GM19239 (cell line): ENCODE measurements around the gene OGFR.

Experiments used
- DNase-seq: peaks from one replicate; pipeline ENCODE4 v3.0.0; 2011; ENCODE audit warnings: low spot score; ENCODE audit not compliant: insufficient read length
- FAIRE-seq: peaks from 2 replicates; lab custom pipeline; 2011; peaks lifted over from hg19 to GRCh38; lab: Jason Lieb, UNC

OGFR gene

DNA sequence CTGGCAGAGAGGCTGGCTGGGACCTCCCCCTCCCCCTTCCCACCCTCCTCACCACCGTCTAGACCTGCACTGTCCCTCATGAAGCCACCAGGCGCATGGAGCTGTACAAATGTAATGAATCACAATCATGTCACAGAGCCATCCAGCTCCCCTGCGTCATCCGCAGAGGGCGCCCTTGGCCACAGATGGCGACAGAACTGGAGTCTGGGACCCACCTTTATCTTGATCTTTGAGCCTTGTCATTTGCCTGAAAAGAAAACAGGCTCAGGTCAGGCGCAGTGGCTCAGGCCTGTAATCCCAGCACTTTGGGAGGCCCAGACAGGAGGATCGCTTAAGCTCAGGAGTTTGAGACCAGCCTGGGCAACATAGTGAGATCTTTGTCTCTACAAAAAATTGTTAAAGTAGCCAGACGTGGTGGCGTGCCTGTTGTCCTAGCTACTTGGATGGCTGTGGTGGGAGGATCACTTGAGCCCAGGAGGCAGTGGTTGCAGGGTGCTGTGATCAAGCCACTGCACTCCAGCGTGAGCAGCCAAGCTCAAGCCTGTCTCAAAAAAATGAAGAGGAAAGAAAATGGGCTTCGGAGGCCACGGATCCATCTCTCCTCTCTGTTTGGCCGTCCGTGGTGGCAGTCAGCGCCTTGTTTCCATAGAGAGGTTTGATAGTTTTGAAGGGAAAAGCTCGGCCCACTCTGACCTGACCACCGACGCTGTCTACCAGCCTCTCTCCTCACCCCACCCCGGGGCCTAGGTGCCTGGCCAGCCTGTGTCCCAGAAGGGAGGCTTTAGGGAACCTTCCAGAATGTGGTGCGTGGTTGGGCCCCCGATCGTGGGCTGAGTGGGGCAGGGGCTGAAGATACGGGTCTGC, 18.4 kb downstream of the OGFR start:
- FAIRE-seq, result peak; percentile 57
- peak; percentile 90 for DNase-seq

DNA sequence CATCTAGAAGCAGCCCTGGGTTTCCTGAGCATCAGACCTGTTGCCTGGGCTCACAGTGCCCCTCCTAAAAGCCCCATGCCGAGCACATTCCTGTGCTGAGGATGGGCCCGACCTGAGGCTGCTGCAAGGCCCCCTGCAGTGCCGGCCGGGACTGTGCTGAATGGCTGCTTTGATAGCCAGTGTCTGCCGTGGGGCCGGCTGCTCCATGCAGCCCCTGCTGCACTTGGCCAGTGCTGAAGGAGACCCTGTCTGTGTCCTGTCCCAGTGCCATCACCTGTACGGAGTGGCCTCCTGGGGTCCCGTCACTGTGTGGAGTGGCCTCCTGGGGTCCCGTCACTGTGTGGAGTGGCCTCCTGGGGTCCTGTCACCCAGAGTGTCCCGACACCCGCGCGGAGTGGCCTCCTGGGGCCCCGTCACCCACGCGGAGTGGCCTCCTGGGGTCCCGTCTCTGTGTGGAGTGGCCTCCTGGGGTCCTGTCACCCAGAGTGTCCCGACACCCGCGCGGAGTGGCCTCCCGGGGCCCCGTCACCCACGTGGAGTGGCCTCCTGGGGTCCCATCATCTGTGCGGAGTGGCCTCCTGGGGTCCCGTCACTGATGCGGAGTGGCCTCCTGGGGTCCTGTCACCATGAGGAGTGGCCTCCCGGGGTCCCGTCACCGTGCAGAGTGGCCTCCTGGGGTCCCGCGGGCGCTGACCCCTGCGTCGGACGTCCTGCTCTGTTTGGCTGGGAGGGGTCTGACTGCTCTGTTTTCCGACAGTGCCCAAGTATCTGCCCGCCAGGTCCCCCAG, 19.2 kb downstream of the OGFR start:
- FAIRE-seq, result no peak

DNA sequence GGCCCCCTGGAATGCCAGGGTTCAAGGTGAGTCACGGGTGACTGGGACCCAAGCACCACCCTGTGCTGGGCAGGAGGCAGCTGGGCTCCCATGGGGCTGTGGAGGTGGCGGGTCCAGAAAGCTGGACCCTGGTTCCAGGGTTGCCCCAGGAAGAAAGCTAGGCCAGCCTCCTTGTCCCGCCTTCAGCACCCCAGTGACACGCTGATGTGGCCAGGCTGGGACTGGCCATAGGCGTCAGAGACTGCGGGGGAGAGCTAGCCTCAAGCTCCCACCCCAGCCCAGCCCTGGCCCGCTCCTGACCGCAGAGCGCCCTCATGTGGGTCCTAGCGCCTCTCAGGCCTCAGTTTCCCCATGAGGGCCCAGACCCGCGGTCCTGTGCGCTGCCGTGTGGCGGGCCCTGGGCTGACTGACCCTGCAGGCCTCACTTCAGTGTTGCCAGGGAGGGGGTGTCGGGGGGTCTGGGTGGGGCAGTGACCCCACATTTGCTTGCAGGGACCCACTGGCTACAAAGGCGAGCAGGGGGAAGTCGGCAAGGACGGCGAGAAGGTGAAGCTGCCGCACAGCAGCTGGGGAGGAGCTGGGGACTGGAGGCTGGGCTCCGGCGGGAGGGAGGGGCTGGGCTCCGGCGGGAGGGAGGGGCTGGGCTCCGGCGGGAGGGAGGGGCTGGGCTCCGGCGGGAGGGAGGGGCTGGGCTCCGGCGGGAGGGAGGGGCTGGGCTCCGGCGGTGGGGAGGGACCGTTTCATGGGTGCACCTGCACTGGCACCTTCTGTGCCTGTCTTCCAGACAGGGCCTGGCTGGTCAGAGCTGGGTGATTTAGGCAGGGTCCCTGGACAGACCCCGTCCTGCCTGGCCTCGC, 20.1 kb downstream of the OGFR start:
- DNase-seq (no peak), FAIRE-seq (no peak)

More for the DNA sequence above, 19.2 kb downstream of the OGFR start:
- DNase-seq, result no peak

DNA sequence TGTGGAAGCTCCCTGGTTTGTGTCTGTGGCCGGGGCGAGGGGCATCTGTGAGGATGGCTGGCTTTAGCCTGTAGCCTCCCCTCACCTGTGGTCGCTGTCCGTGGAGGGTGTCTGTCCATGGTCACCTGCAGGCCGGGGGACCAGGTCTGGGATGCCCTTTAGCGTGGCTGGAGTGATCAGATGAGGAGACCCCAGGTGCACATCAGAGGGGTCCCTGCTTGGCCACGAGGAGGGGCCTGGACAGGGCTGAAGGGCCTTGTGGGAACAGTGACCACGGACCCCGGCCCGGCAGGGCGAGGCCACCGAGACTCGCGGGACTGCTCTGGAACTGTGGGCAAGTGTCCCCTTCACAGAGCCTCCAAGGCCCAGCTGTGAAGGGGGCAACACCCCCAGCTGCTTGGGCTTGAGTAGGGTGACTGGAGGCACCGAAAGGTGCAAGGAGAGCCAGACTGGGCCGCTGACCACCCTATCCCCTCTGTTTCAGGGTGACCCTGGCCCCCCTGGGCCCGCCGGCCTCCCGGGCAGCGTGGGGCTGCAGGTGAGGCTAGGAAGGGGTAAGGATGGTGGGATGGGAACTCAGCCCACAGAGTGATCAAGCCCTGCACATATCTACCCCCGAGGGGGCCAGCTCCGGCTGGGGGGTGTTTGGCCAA, 20.8 kb downstream of the OGFR start:
- DNase-seq (no peak), FAIRE-seq (no peak)

DNA sequence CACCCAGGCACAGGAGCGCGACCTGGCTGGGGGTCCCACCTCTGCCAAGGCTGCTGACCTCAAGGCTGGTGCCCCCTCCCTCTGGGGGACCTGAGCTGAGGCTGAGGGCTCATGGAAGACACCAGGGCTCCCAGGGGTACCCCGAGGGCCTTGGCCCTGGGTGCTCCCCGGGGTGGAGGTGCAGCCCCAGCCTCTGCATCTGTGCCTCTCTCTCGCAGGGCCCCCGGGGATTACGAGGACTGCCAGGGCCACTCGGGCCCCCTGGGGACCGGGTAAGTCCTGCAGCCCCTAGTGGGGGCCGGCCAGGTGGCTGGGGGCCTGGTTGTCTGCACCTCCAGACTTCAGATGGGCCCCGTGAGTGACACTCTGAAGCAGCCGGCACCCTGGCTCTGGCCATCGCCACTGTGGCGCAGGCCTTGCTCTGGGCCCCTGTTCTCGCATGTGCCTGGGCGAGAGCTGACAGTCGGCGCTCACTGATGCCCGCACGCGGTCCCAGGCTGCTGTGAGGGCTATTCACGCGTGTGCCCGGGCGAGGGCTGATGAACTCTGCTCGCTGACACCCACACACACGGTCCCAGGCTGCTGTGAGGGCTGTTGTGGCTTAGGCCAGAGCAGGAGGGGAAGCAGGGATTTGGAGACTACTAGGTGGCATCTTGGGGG, 21.5 kb downstream of the OGFR start:
- DNase-seq (no peak), FAIRE-seq (no peak)

DNA sequence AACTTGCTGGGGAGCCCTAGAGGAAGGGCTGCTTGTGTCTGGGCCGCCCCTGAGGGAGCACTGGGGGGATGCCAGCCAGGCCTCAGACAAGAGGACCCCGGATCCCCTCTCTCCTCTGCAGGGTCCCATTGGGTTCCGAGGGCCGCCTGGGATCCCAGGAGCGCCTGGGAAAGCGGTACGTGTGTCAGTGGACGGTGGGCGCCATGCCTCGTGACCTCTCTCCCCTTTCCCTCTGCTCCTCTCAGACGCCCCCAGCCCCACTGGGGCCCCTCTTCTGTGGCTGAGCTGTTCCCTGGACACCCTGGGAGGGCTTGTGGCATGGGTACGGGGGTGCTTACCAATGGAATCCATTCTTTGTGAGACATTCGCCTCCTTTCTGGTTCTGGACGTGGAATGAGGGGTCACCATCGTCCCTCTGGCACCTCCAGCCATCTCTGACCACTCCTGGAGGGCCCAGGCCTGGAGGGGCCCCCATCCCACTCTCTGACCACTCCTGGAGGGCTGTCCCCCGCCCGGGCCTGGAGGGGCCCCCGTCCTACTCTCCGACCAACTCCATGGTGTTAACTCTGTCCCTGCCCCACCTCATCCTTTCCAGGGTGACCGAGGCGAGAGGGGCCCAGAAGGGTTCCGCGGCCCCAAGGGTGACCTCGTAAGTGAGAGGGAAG, 22.1 kb downstream of the OGFR start:
- DNase-seq (no peak), FAIRE-seq (no peak)

DNA sequence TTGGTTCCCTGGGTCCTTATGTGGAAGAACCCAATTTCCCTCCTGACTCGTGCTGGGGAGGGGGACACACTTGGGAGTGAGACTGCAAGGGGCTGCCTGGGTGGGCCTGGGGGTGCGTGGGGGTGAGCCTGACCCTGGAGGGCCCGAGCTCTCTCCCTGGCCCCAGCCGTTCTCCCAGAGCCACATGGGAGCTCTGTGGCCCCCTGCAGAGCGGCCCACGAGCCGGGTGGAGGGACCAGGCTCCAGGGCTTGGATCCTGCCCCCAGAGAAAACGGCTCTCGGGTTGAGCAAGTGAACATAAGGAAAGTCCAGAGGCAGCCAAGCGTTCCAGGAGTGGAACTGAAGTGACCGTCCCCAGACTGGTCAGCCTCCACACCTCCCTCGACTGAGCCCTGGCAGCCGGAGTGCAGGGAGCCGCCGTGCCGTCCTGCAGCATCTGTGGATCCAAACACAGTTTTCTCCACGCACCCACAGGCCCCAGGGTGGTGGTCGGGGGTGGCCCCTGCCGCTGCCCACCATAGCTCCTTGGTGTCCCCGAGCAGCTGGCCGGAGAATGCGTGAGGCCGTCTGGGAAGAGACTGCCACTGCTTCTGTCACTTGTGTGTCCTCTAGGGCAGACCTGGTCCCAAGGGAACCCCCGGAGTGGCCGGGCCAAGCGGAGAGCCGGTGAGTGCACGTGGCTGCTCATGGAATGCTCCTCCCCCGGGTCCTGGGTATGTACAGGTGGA, 22.8 kb downstream of the OGFR start:
- FAIRE-seq (no peak), DNase-seq (no peak)

DNA sequence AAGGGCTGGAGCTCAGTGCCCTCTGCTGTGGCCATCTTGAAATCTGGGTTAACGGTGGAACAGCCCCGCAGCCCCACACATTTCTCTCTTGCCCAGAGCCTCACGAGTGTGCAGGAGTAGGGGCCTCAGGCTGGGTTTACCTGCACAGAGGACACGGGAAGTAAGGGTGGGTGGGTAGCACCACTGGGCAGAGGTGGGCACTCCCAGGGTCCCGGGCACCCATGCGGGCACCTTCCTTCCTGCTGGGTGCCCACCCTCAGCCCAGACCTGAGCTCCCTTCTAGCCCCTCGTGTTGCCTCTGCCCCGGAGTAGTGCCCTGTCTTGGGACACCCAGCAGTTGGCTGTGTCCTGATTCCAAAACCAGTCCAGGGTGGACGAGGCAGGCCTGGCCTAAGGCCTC, 23.4 kb downstream of the OGFR start:
- no peak for FAIRE-seq
- no peak for DNase-seq

DNA sequence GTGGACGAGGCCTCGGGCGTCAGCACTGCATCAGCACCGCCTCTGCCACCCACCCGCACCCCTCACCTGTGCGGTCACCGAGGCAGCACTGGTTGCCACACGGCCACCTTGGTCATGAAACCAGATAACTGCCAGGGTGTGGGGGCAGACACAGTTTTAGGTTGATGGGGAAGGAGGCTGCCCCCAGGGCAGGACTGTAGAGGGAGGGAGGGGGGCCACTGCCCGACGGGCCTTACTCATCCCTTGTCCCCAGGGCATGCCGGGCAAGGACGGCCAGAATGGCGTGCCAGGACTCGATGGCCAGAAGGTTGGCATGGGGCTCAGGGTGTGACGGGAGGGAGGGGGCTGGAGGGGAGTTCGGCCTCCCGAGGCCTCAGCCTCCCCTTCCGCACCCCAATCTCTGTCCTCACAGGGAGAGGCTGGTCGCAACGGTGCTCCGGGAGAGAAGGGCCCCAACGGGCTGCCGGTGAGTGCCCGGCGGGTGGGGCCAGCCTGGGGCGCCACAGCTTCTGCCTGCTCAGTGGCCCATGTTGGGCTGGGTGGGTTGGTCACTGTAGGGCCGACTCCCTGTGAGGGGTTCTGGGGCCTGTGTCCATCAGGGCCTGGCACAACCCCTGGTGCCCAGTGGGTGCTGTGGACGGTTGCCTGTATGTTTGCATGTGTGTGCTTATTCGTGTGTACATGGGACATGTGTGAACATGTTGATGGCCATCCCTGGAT, 24.0 kb downstream of the OGFR start:
- DNase-seq (no peak), FAIRE-seq (no peak)

DNA sequence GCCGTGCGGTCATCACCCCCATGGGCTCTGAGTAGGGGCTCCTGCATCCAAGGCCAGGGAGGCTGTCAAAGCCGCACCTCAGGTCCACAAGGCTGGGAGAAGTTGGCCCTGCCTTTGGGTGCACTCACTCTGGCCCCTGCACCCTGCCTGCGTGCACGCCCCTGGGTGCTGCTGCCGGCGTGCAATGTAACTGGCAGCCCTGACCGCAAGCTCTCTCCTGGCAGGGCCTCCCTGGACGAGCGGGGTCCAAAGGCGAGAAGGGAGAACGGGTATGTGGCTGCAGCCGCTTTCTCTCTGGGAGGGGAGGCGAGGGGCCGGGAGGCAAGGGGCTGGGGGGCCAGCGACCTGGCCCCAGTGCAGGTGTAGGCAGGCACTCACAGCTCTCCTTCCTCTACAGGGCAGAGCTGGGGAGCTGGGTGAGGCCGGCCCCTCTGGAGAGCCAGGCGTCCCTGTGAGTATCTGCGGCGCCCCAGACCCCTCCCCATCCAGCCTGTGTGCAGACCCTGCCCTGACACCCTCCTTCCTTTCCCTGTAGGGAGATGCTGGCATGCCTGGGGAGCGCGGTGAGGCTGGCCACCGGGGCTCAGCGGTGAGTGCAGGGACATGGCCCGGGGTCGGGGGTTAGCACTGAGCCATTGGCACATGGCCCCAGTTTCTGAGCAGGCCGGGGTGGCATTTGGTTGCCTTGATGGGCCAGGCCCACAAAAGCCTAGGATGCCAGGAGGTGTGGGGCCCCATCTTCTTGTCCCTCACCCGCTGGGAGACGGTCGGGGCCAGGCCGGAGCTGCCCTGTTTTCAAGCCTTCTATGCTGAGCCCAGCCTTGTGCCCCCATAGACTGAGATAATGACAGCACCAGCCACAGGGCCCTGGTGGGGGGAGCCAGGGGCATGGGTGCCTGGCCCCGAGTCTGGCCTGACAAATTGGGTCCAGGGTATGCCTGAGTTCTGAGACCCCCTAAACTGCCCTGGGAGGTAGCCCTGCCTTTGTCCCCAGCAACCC, 24.9 kb downstream of the OGFR start:
- FAIRE-seq, result no peak
- DNase-seq, result no peak

DNA sequence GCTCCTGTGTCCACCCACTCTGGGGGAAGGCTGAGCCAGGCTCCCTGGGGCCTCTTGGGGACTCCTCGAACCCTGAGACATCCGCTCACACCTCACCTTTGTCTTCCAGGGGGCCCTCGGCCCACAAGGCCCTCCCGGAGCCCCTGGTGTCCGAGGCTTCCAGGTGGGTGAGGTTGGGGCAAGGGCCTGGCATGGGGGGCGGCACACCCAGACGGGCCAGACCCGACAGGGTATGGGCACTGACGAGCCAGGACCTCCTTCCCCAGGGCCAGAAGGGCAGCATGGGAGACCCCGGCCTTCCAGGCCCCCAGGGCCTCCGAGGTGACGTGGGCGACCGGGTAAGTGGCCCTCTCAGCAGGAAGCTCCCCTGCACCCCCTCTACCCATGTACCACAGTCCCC, 25.6 kb downstream of the OGFR start:
- no peak for FAIRE-seq
- no peak for DNase-seq

DNA sequence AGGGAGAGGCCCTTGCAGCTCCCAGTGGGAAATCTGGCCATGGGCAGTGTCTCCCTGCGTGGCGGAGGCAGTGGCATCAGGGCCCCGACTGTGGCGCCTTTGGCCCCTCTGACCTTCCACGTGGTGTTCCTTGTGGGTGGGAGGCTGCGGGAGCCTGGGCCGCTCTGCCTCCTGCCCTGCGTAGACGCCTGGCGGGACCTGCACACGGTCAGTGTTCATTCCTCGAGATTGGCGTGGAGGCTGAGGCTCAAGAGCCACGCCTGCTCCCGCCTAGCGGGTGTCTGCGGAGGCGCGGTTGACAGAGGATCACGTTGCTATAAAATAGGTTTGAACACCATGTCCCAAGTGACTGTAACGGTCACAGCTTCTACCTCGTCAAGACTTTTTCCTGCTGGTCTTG, 26.2 kb downstream of the OGFR start:
- no peak for DNase-seq
- FAIRE-seq, result no peak

DNA sequence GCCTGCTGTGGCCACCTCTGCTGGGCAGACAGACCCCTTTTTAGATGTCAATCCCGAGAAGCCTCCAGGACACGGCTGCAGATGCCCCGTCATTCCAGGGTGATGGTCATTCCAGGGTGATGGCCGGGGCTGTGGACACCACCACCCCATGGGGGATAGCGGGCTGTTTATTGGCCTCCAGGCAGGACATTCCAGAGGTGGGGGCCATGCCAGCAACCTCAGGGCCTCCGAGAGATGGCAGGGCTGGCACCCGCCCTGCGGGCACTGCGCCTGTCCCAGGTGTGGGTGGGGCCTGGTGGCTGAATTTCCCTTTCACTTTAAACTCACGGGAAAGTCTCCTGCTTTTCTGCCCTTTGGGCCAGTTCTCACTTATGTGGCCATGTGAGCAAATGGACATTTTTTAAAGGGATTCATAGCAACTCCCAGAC, 26.7 kb downstream of the OGFR start:
- FAIRE-seq (no peak), DNase-seq (no peak)

DNA sequence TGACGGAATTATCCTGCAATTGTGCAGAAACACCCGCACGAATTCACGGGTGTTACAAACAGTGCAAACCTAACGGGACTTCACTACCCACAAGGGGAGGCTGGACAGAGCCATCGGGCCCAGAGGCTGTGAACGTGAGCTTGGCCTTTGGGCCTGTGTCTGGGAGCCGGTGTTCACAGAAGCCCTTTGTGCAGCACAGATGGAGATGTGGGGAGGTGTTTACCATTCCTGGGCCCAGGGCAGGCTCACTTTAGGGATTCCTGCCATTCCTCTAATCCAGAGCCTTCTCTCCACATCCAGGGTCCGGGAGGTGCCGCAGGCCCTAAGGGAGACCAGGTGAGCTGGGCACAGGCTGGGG, 27.2 kb downstream of the OGFR start:
- DNase-seq, result no peak
- no peak for FAIRE-seq

DNA sequence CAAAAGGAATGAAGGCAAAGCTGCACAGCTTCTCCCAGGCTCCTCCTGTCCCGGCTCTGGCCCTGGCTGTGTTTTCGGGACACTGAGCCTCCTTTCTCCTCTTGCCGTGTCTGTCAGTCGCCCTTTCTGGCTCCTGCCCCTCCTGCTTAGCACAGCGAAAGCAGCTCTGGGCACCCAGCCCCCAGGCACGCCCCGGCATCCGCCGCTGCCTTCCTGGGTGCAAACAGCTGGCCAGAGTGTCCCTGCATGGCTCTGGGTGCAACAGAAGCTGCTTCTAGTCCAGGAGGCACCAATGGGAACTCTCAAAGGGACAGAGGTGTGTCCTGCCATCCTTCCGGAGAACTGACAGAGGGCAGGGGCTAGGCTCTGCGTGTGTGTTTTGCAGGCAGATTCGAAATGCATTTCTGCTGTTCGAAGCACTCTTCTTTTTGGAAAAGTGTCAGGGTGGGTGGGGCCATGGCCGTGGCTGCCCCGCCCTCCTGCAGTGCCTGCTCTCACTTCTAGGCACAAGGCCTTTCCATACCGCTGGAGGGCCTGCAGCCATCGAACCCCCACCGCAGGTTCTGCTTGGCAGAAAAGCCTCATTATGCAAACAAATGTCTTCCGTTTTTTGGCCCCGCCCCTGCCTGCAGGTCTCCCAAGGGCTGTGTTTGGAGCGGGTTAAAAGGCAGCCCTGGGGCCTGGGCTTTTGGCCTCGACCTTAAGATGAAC, 27.7 kb downstream of the OGFR start:
- DNase-seq (peak; percentile 76), FAIRE-seq (peak; percentile 93)

DNA sequence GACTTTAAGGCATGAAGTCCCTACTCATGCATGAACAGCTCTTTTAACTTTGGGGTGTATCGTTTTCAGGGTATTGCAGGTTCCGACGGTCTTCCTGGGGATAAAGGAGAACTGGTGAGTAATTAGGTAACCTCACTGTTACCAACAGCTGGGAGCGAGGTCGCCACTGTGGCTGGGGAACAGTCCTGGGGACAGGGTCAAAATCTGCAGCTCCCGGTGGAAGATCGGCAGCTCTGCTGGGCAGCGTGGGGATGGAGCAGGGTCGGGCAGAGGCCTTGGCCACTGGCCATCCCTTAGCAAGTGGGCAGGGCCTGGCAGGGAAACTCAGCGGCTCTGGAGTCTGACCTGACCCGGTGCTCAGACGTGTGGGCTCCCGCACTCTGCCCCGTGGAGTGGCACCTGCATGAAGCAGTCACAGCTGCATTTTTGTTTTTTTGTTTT, 28.3 kb downstream of the OGFR start:
- DNase-seq, result no peak
- no peak for FAIRE-seq
